GM23338 (cell line): ENCODE results near the gene CIB4. TPM values are rescaled to one million over a fixed set of nuclear protein-coding genes. Genes with fewer than 3 reads are reported as not detected.

Experiments
- ATAC-seq: fragments of 200-7000 bp; cut with Tn5 transposase; 3 replicates; pipeline ENCODE4 v1.9.1; 2020
- DNase-seq: peaks from one replicate; pipeline ENCODE4 v3.0.0-alpha.2; 2015; ENCODE audit warnings: low spot score
- H2AFZ ChIP-seq: fragments of 200-600 bp; sonication (generic); 2 replicates; pipeline ENCODE4 v1.8.0; 2016; ENCODE audit warnings: antibody characterized with exemption, mild to moderate bottlenecking, moderate library complexity
- H3F3A ChIP-seq: fragments of 200-600 bp; sonication (generic); replicated peaks from 2 replicates; pipeline ENCODE4 v1.8.0; 2017; ENCODE audit warnings: antibody characterized with exemption, mixed run types, low read depth
- H3K27ac ChIP-seq: fragments of 200-600 bp; sonication (generic); 2 replicates; pipeline ENCODE4 v1.6.1; 2016; ENCODE audit warnings: low read depth
- H3K27me3 ChIP-seq: fragments of 200-600 bp; sonication (generic); 2 replicates; pipeline ENCODE4 v1.8.0; 2016; ENCODE audit warnings: mild to moderate bottlenecking, mixed run types, moderate library complexity; ENCODE audit not compliant: insufficient read depth
- H3K36me3 ChIP-seq: fragments of 200-600 bp; sonication (generic); 2 replicates; pipeline ENCODE4 v1.8.0; 2016; ENCODE audit warnings: mild to moderate bottlenecking; ENCODE audit not compliant: insufficient read depth
- H3K4me1 ChIP-seq: fragments of 200-600 bp; sonication (generic); 2 replicates; pipeline ENCODE4 v1.8.0; 2016; ENCODE audit warnings: mild to moderate bottlenecking, moderate library complexity; ENCODE audit not compliant: insufficient read depth
- H3K4me2 ChIP-seq: fragments of 200-600 bp; sonication (generic); 2 replicates; pipeline ENCODE4 v1.7.1; 2017; ENCODE audit warnings: mixed run types
- H3K4me3 ChIP-seq: fragments of 200-600 bp; sonication (generic); 2 replicates; pipeline ENCODE4 v1.6.1; 2016; ENCODE audit warnings: mixed run types
- H3K79me2 ChIP-seq: fragments of 200-600 bp; sonication (generic); replicated peaks from 2 replicates; pipeline ENCODE4 v1.8.0; 2017; ENCODE audit warnings: mild to moderate bottlenecking; ENCODE audit not compliant: insufficient read depth
- H3K9me2 ChIP-seq: fragments of 200-600 bp; sonication (generic); 2 replicates; pipeline ENCODE4 v1.8.0; 2017; ENCODE audit not compliant: insufficient read depth
- H4K20me1 ChIP-seq: fragments of 200-600 bp; sonication (generic); replicated peaks from 2 replicates; pipeline ENCODE4 v1.8.0; 2017; ENCODE audit warnings: mild to moderate bottlenecking; ENCODE audit not compliant: insufficient read depth
- H3K27ac Mint-ChIP-seq: 2 replicates; pipeline ENCODE4 v1.8.0; 2020; ENCODE audit warnings: inconsistent platforms, mild to moderate bottlenecking, moderate library complexity, mixed read lengths
- H3K27me3 Mint-ChIP-seq: 3 replicates; pipeline ENCODE4 v1.8.0; 2022; ENCODE audit warnings: low read depth, mild to moderate bottlenecking, moderate library complexity, mixed read lengths, inconsistent platforms; ENCODE audit not compliant: insufficient read depth, poor library complexity
- H3K36me3 Mint-ChIP-seq: 3 replicates; pipeline ENCODE4 v1.8.0; 2021; ENCODE audit warnings: low read depth, mild to moderate bottlenecking, inconsistent platforms, moderate library complexity, mixed read lengths
- H3K4me1 Mint-ChIP-seq: 3 replicates; pipeline ENCODE4 v1.8.0; 2020; ENCODE audit warnings: mild to moderate bottlenecking, inconsistent platforms, mixed read lengths
- H3K4me3 Mint-ChIP-seq: 3 replicates; pipeline ENCODE4 v1.8.0; 2021; ENCODE audit warnings: moderate library complexity, mild to moderate bottlenecking, inconsistent platforms, mixed read lengths
- H3K9me3 Mint-ChIP-seq: 3 replicates; pipeline ENCODE4 v1.8.0; 2020; ENCODE audit warnings: moderate library complexity, mild to moderate bottlenecking, inconsistent platforms, mixed read lengths
- CTCF ChIP-seq, 2 experiments: fragments of 200-600 bp in 1 of 2; sonication (generic) in 1 of 2; conservative IDR thresholded peaks; 2 replicates each; pipeline versions ENCODE4 v1.5.1 to v1.6.1; 2016 to 2017; ENCODE audit warnings: antibody characterized with exemption in 2 of 2, low read depth in 2 of 2, mild to moderate bottlenecking in 2 of 2, moderate library complexity in 1 of 2
- ETS1 ChIP-seq: IDR thresholded peaks from 2 replicates; pipeline ENCODE4 v1.6.1; 2016; ENCODE audit warnings: antibody characterized with exemption
- EZH2 ChIP-seq: fragments of 200-600 bp; sonication (generic); IDR thresholded peaks from one replicate; pipeline ENCODE4 v1.8.0; 2017; ENCODE audit warnings: antibody characterized with exemption, mild to moderate bottlenecking, low read depth; ENCODE audit not compliant: unreplicated experiment
- EZH2phosphoT487 ChIP-seq: fragments of 200-600 bp; sonication (generic); IDR thresholded peaks from one replicate; pipeline ENCODE4 v1.8.1; 2018; ENCODE audit warnings: antibody characterized with exemption; ENCODE audit not compliant: unreplicated experiment
- JUNB ChIP-seq: IDR thresholded peaks from one replicate; pipeline ENCODE4 v1.6.1; 2016; ENCODE audit warnings: antibody characterized with exemption; ENCODE audit not compliant: unreplicated experiment
- NANOG ChIP-seq: IDR thresholded peaks from 2 replicates; pipeline ENCODE4 v1.6.1; 2016; ENCODE audit warnings: antibody characterized with exemption, borderline replicate concordance
- POLR2AphosphoS5 ChIP-seq: IDR thresholded peaks from 2 replicates; pipeline ENCODE4 v1.6.1; 2016; ENCODE audit warnings: antibody characterized with exemption, low read depth
- REST ChIP-seq: IDR thresholded peaks from one replicate; pipeline ENCODE4 v1.6.1; 2018; ENCODE audit warnings: antibody characterized with exemption; ENCODE audit not compliant: unreplicated experiment
- ZNF114 ChIP-seq: fragments of 250-450 bp; sonication (Bioruptor Pico); IDR thresholded peaks from 2 replicates; pipeline ENCODE4 v1.5.0; 2020; ENCODE audit warnings: mild to moderate bottlenecking, moderate library complexity
- ZNF331 ChIP-seq: fragments of 250-450 bp; sonication (Bioruptor Pico); IDR thresholded peaks from 2 replicates; pipeline ENCODE4 v1.5.0; 2020; ENCODE audit warnings: low read depth, mild to moderate bottlenecking, moderate library complexity
- polyA plus RNA-seq: library from polyadenylated mRNA; unstranded; fragments of >200 nt; fragmentation: Nextera tagmentation; extraction: Ambion mirVana; gene quantifications from 2 replicates; pipeline ENCODE4 v1.2.1, GENCODE V29; 2016
- total RNA-seq: library from RNA; depleted of rRNA; stranded (reverse); fragments of >200 nt; shearing (Covaris generic); gene quantifications from 2 replicates; pipeline ENCODE4 v1.2.3, GENCODE V29; 2014

The CIB4 gene
- total and polyA plus RNA-seq, 2 experiments from 2014 or later: not detected

GRCh38 chr2:26613241-26614215 is 27.6 kb downstream of the CIB4 start:
- no peak overlapping the region for H3K27ac ChIP-seq
- DNase-seq (peak; percentile 57), ATAC-seq (peak; percentile 46)
- peaks cover 6% of the 10 kb centered on the region; the same call in 1 of the 2 replicates for H3K4me1 ChIP-seq
- Mint-ChIP-seq H3K4me3 (no peak overlapping the region), H3K27ac (no peak overlapping the region), H3K36me3 (no peaks in the 10 kb centered on the region), H3K27me3 (peaks cover 20% of the 10 kb centered on the region), H3K9me3 (no peaks in the 10 kb centered on the region), H3K4me1 (peaks cover 46% of the 10 kb centered on the region)
- H3K9me2 ChIP-seq: no peaks in the 10 kb centered on the region
- H3K36me3 ChIP-seq: no peaks in the 10 kb centered on the region
- no peaks in the 10 kb centered on the region for H3K79me2 ChIP-seq
- H2AFZ ChIP-seq: no peak overlapping the region
- H3K27me3 ChIP-seq: no peaks in the 10 kb centered on the region
- TF ChIP-seq EZH2phosphoT487: no peak
- TF ChIP-seq NANOG: no peak
- TF ChIP-seq ETS1: no peak
- TF ChIP-seq EZH2: no peak
- TF ChIP-seq CTCF (conservative IDR thresholded peaks at IDR 0.05; ENCODE audit: low read depth in 2 of 2): no peak
- H4K20me1 ChIP-seq: no peaks in the 10 kb centered on the region
- H3K4me3 ChIP-seq: no peak overlapping the region
- H3F3A ChIP-seq: no peaks in the 10 kb centered on the region
- peak overlapping the region; percentile 48; the same call in 1 of the 2 replicates for H3K4me2 ChIP-seq

GRCh38 chr2:26612522-26613240 is 28.5 kb downstream of the CIB4 start:
- no peaks in the 10 kb centered on the region for H3K27me3 ChIP-seq
- no peaks in the 10 kb centered on the region for H3K9me2 ChIP-seq
- H3K4me1 ChIP-seq: peaks cover 6% of the 10 kb centered on the region; the same call in 1 of the 2 replicates
- DNase-seq: no peak
- no peaks in the 10 kb centered on the region for H3F3A ChIP-seq
- Mint-ChIP-seq H3K36me3 (no peaks in the 10 kb centered on the region), H3K4me1 (peaks cover 46% of the 10 kb centered on the region), H3K9me3 (no peaks in the 10 kb centered on the region), H3K4me3 (no peak overlapping the region), H3K27me3 (peaks cover 20% of the 10 kb centered on the region), H3K27ac (no peak overlapping the region)
- H3K79me2 ChIP-seq: no peaks in the 10 kb centered on the region
- no peak overlapping the region for H3K4me3 ChIP-seq
- H3K36me3 ChIP-seq: no peaks in the 10 kb centered on the region
- H3K27ac ChIP-seq: no peak overlapping the region
- no peaks in the 10 kb centered on the region for H4K20me1 ChIP-seq
- H2AFZ ChIP-seq: no peak overlapping the region
- H3K4me2 ChIP-seq: 0 out of 2 replicates have a peak overlapping the region, but pooled peaks have one; percentile 48
- no peak; the same call in 2 of the 3 replicates for ATAC-seq
- TF ChIP-seq ZNF114 (CRISPR knock-in tag): no peak
- no peak for TF ChIP-seq REST
- TF ChIP-seq EZH2: no peak
- no peak for TF ChIP-seq POLR2AphosphoS5
- TF ChIP-seq CTCF (conservative IDR thresholded peaks at IDR 0.05; ENCODE audit: low read depth in 2 of 2): no peak
- no peak for TF ChIP-seq JUNB
- no peak for TF ChIP-seq ZNF331 (CRISPR knock-in tag)
